GM23338 (cell line): ENCODE measurements around the gene ABI1. TPM values are rescaled to one million over a fixed set of nuclear protein-coding genes. Genes with fewer than 3 reads are reported as not detected.

Source experiments
- ATAC-seq: fragments of 200-7000 bp; cut with Tn5 transposase; 3 replicates; pipeline ENCODE4 v1.9.1; 2020
- DNase-seq: peaks from one replicate; pipeline ENCODE4 v3.0.0-alpha.2; 2015; ENCODE audit warnings: low spot score
- H2AFZ ChIP-seq: fragments of 200-600 bp; sonication (generic); 2 replicates; pipeline ENCODE4 v1.8.0; 2016; ENCODE audit warnings: antibody characterized with exemption, mild to moderate bottlenecking, moderate library complexity
- H3F3A ChIP-seq: fragments of 200-600 bp; sonication (generic); replicated peaks from 2 replicates; pipeline ENCODE4 v1.8.0; 2017; ENCODE audit warnings: antibody characterized with exemption, mixed run types, low read depth
- H3K27ac ChIP-seq: fragments of 200-600 bp; sonication (generic); 2 replicates; pipeline ENCODE4 v1.6.1; 2016; ENCODE audit warnings: low read depth
- H3K27me3 ChIP-seq: fragments of 200-600 bp; sonication (generic); 2 replicates; pipeline ENCODE4 v1.8.0; 2016; ENCODE audit warnings: mild to moderate bottlenecking, mixed run types, moderate library complexity; ENCODE audit not compliant: insufficient read depth
- H3K36me3 ChIP-seq: fragments of 200-600 bp; sonication (generic); 2 replicates; pipeline ENCODE4 v1.8.0; 2016; ENCODE audit warnings: mild to moderate bottlenecking; ENCODE audit not compliant: insufficient read depth
- H3K4me1 ChIP-seq: fragments of 200-600 bp; sonication (generic); 2 replicates; pipeline ENCODE4 v1.8.0; 2016; ENCODE audit warnings: mild to moderate bottlenecking, moderate library complexity; ENCODE audit not compliant: insufficient read depth
- H3K4me2 ChIP-seq: fragments of 200-600 bp; sonication (generic); 2 replicates; pipeline ENCODE4 v1.7.1; 2017; ENCODE audit warnings: mixed run types
- H3K4me3 ChIP-seq: fragments of 200-600 bp; sonication (generic); 2 replicates; pipeline ENCODE4 v1.6.1; 2016; ENCODE audit warnings: mixed run types
- H3K79me2 ChIP-seq: fragments of 200-600 bp; sonication (generic); replicated peaks from 2 replicates; pipeline ENCODE4 v1.8.0; 2017; ENCODE audit warnings: mild to moderate bottlenecking; ENCODE audit not compliant: insufficient read depth
- H3K9me2 ChIP-seq: fragments of 200-600 bp; sonication (generic); 2 replicates; pipeline ENCODE4 v1.8.0; 2017; ENCODE audit not compliant: insufficient read depth
- H4K20me1 ChIP-seq: fragments of 200-600 bp; sonication (generic); replicated peaks from 2 replicates; pipeline ENCODE4 v1.8.0; 2017; ENCODE audit warnings: mild to moderate bottlenecking; ENCODE audit not compliant: insufficient read depth
- H3K27ac Mint-ChIP-seq: 2 replicates; pipeline ENCODE4 v1.8.0; 2020; ENCODE audit warnings: inconsistent platforms, mild to moderate bottlenecking, moderate library complexity, mixed read lengths
- H3K27me3 Mint-ChIP-seq: 3 replicates; pipeline ENCODE4 v1.8.0; 2022; ENCODE audit warnings: low read depth, mild to moderate bottlenecking, moderate library complexity, mixed read lengths, inconsistent platforms; ENCODE audit not compliant: insufficient read depth, poor library complexity
- H3K36me3 Mint-ChIP-seq: 3 replicates; pipeline ENCODE4 v1.8.0; 2021; ENCODE audit warnings: low read depth, mild to moderate bottlenecking, inconsistent platforms, moderate library complexity, mixed read lengths
- H3K4me1 Mint-ChIP-seq: 3 replicates; pipeline ENCODE4 v1.8.0; 2020; ENCODE audit warnings: mild to moderate bottlenecking, inconsistent platforms, mixed read lengths
- H3K4me3 Mint-ChIP-seq: 3 replicates; pipeline ENCODE4 v1.8.0; 2021; ENCODE audit warnings: moderate library complexity, mild to moderate bottlenecking, inconsistent platforms, mixed read lengths
- H3K9me3 Mint-ChIP-seq: 3 replicates; pipeline ENCODE4 v1.8.0; 2020; ENCODE audit warnings: moderate library complexity, mild to moderate bottlenecking, inconsistent platforms, mixed read lengths
- CREB1 ChIP-seq: fragments of 250-450 bp; sonication (Bioruptor Pico); IDR thresholded peaks from 2 replicates; pipeline ENCODE4 v1.5.0; 2020; ENCODE audit warnings: low read depth, mild to moderate bottlenecking, moderate library complexity
- EZH2 ChIP-seq: fragments of 200-600 bp; sonication (generic); IDR thresholded peaks from one replicate; pipeline ENCODE4 v1.8.0; 2017; ENCODE audit warnings: antibody characterized with exemption, mild to moderate bottlenecking, low read depth; ENCODE audit not compliant: unreplicated experiment
- EZH2phosphoT487 ChIP-seq: fragments of 200-600 bp; sonication (generic); IDR thresholded peaks from one replicate; pipeline ENCODE4 v1.8.1; 2018; ENCODE audit warnings: antibody characterized with exemption; ENCODE audit not compliant: unreplicated experiment
- JUNB ChIP-seq: IDR thresholded peaks from one replicate; pipeline ENCODE4 v1.6.1; 2016; ENCODE audit warnings: antibody characterized with exemption; ENCODE audit not compliant: unreplicated experiment
- POLR2AphosphoS5 ChIP-seq: IDR thresholded peaks from 2 replicates; pipeline ENCODE4 v1.6.1; 2016; ENCODE audit warnings: antibody characterized with exemption, low read depth
- STAT1 ChIP-seq: IDR thresholded peaks from one replicate; pipeline ENCODE4 v1.6.1; 2016; ENCODE audit warnings: antibody characterized with exemption; ENCODE audit not compliant: unreplicated experiment
- ZNF114 ChIP-seq: fragments of 250-450 bp; sonication (Bioruptor Pico); IDR thresholded peaks from 2 replicates; pipeline ENCODE4 v1.5.0; 2020; ENCODE audit warnings: mild to moderate bottlenecking, moderate library complexity
- ZNF331 ChIP-seq: fragments of 250-450 bp; sonication (Bioruptor Pico); IDR thresholded peaks from 2 replicates; pipeline ENCODE4 v1.5.0; 2020; ENCODE audit warnings: low read depth, mild to moderate bottlenecking, moderate library complexity
- polyA plus RNA-seq: library from polyadenylated mRNA; unstranded; fragments of >200 nt; fragmentation: Nextera tagmentation; extraction: Ambion mirVana; gene quantifications from 2 replicates; pipeline ENCODE4 v1.2.1, GENCODE V29; 2016
- total RNA-seq: library from RNA; depleted of rRNA; stranded (reverse); fragments of >200 nt; shearing (Covaris generic); gene quantifications from 2 replicates; pipeline ENCODE4 v1.2.3, GENCODE V29; 2014
- TF ChIP-seq, protein P1 (sequence below): IDR thresholded peaks from one replicate; pipeline ENCODE4 v1.6.1; 2018; ENCODE audit warnings: antibody characterized with exemption; ENCODE audit not compliant: unreplicated experiment
- TF ChIP-seq, protein P2 (sequence below): fragments of 250-450 bp; sonication (Bioruptor Pico); IDR thresholded peaks from 2 replicates; pipeline ENCODE4 v1.5.0; 2020; ENCODE audit warnings: mild to moderate bottlenecking, moderate library complexity
- TF ChIP-seq, protein P3 (sequence below): IDR thresholded peaks from 2 replicates; pipeline ENCODE4 v1.6.1; 2016; ENCODE audit warnings: antibody characterized with exemption

Gene ABI1
- total and polyA plus RNA-seq, 2 experiments from 2014 or later, result 22.3 to 30.7 TPM

DNA sequence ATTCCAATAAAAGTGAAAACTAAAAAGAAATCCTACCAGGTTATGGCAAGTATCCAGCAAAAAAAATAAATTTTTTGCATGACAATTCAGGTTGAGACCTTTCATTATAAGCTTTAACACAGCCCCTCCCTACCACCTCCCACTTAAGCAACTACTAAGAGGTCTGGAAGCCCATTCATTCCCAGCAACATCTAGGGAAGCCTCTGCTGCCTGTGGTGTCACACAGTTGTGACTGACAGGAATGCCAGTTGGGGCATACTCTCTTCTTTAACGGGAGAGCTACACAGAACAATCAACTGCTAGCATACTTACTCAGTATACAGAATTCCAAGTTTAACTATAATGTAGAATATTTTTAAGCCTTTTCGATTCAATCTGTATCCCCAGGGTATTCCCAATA is 27.8 kb downstream of the ABI1 start:
- ATAC-seq, result peak; percentile 89
- Histone ChIP-seq H3F3A (no peaks in the 10 kb centered on the region), H3K79me2 (peaks cover 100% of the 10 kb centered on the region), H4K20me1 (peaks cover 28% of the 10 kb centered on the region; the same call in 1 of the 2 replicates), H3K27ac (no peak overlapping the region), H2AFZ (no peak overlapping the region), H3K36me3 (no peaks in the 10 kb centered on the region), H3K4me2 (no peak overlapping the region), H3K27me3 (no peaks in the 10 kb centered on the region), H3K9me2 (no peaks in the 10 kb centered on the region), H3K4me1 (no peaks in the 10 kb centered on the region), H3K4me3 (no peak overlapping the region)
- Mint-ChIP-seq H3K27me3 (peaks cover 4% of the 10 kb centered on the region), H3K27ac (no peak overlapping the region), H3K9me3 (no peaks in the 10 kb centered on the region; the same call in 2 of the 3 replicates), H3K4me1 (peaks cover 5% of the 10 kb centered on the region), H3K4me3 (no peak overlapping the region), H3K36me3 (peaks cover 9% of the 10 kb centered on the region; the same call in 2 of the 3 replicates)
- DNase-seq, result peak; percentile 43
- TF ChIP-seq JUNB, result no peak
- TF ChIP-seq POLR2AphosphoS5, result no peak
- no peak for TF ChIP-seq ZNF331
- TF ChIP-seq STAT1, result no peak
- no peak for TF ChIP-seq ZNF114 (CRISPR knock-in tag)
- no peak for TF ChIP-seq EZH2phosphoT487
- no peak for TF ChIP-seq EZH2
- TF ChIP-seq CREB1, result no peak

DNA sequence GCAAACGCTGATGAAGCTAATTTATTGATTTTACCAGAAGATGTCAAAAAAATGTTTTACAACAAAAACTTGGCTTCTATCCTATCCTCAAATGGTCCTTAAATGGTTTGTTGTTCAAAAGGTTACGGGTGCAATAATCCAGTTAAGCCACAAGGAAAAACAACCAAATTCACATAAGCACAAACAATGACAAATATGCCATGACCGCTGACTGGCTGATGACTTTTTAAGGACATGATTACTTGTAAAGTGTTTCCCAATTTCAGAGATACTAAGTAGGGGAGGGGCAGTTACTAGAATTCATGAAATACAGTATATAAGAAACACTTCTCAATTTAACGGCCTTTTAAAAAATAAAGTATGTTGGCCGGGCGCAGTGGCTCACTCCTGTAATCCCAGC is 28.8 kb downstream of the ABI1 start:
- no peak overlapping the region for H3K4me3 ChIP-seq
- Mint-ChIP-seq H3K9me3 (no peaks in the 10 kb centered on the region; the same call in 2 of the 3 replicates), H3K27ac (no peak overlapping the region), H3K4me3 (no peak overlapping the region), H3K27me3 (peaks cover 2% of the 10 kb centered on the region), H3K4me1 (peaks cover 5% of the 10 kb centered on the region), H3K36me3 (peaks cover 9% of the 10 kb centered on the region; the same call in 2 of the 3 replicates)
- H3K4me1 ChIP-seq, result no peaks in the 10 kb centered on the region
- no peak for ATAC-seq
- peaks cover 97% of the 10 kb centered on the region for H3K79me2 ChIP-seq
- H3K4me2 ChIP-seq, result no peak overlapping the region
- H3K36me3 ChIP-seq, result no peaks in the 10 kb centered on the region
- no peak overlapping the region for H2AFZ ChIP-seq
- no peaks in the 10 kb centered on the region for H3K9me2 ChIP-seq
- no peaks in the 10 kb centered on the region for H3K27me3 ChIP-seq
- no peaks in the 10 kb centered on the region for H3F3A ChIP-seq
- no peak for DNase-seq
- H3K27ac ChIP-seq, result no peak overlapping the region
- peaks cover 28% of the 10 kb centered on the region; the same call in 1 of the 2 replicates for H4K20me1 ChIP-seq
- TF ChIP-seq, protein P1, sequence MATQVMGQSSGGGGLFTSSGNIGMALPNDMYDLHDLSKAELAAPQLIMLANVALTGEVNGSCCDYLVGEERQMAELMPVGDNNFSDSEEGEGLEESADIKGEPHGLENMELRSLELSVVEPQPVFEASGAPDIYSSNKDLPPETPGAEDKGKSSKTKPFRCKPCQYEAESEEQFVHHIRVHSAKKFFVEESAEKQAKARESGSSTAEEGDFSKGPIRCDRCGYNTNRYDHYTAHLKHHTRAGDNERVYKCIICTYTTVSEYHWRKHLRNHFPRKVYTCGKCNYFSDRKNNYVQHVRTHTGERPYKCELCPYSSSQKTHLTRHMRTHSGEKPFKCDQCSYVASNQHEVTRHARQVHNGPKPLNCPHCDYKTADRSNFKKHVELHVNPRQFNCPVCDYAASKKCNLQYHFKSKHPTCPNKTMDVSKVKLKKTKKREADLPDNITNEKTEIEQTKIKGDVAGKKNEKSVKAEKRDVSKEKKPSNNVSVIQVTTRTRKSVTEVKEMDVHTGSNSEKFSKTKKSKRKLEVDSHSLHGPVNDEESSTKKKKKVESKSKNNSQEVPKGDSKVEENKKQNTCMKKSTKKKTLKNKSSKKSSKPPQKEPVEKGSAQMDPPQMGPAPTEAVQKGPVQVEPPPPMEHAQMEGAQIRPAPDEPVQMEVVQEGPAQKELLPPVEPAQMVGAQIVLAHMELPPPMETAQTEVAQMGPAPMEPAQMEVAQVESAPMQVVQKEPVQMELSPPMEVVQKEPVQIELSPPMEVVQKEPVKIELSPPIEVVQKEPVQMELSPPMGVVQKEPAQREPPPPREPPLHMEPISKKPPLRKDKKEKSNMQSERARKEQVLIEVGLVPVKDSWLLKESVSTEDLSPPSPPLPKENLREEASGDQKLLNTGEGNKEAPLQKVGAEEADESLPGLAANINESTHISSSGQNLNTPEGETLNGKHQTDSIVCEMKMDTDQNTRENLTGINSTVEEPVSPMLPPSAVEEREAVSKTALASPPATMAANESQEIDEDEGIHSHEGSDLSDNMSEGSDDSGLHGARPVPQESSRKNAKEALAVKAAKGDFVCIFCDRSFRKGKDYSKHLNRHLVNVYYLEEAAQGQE, result no peak
- TF ChIP-seq STAT1, result no peak
- no peak for TF ChIP-seq EZH2
- TF ChIP-seq ZNF331, result no peak
- no peak for TF ChIP-seq ZNF114 (CRISPR knock-in tag)
- no peak for TF ChIP-seq CREB1
- TF ChIP-seq, protein P2, sequence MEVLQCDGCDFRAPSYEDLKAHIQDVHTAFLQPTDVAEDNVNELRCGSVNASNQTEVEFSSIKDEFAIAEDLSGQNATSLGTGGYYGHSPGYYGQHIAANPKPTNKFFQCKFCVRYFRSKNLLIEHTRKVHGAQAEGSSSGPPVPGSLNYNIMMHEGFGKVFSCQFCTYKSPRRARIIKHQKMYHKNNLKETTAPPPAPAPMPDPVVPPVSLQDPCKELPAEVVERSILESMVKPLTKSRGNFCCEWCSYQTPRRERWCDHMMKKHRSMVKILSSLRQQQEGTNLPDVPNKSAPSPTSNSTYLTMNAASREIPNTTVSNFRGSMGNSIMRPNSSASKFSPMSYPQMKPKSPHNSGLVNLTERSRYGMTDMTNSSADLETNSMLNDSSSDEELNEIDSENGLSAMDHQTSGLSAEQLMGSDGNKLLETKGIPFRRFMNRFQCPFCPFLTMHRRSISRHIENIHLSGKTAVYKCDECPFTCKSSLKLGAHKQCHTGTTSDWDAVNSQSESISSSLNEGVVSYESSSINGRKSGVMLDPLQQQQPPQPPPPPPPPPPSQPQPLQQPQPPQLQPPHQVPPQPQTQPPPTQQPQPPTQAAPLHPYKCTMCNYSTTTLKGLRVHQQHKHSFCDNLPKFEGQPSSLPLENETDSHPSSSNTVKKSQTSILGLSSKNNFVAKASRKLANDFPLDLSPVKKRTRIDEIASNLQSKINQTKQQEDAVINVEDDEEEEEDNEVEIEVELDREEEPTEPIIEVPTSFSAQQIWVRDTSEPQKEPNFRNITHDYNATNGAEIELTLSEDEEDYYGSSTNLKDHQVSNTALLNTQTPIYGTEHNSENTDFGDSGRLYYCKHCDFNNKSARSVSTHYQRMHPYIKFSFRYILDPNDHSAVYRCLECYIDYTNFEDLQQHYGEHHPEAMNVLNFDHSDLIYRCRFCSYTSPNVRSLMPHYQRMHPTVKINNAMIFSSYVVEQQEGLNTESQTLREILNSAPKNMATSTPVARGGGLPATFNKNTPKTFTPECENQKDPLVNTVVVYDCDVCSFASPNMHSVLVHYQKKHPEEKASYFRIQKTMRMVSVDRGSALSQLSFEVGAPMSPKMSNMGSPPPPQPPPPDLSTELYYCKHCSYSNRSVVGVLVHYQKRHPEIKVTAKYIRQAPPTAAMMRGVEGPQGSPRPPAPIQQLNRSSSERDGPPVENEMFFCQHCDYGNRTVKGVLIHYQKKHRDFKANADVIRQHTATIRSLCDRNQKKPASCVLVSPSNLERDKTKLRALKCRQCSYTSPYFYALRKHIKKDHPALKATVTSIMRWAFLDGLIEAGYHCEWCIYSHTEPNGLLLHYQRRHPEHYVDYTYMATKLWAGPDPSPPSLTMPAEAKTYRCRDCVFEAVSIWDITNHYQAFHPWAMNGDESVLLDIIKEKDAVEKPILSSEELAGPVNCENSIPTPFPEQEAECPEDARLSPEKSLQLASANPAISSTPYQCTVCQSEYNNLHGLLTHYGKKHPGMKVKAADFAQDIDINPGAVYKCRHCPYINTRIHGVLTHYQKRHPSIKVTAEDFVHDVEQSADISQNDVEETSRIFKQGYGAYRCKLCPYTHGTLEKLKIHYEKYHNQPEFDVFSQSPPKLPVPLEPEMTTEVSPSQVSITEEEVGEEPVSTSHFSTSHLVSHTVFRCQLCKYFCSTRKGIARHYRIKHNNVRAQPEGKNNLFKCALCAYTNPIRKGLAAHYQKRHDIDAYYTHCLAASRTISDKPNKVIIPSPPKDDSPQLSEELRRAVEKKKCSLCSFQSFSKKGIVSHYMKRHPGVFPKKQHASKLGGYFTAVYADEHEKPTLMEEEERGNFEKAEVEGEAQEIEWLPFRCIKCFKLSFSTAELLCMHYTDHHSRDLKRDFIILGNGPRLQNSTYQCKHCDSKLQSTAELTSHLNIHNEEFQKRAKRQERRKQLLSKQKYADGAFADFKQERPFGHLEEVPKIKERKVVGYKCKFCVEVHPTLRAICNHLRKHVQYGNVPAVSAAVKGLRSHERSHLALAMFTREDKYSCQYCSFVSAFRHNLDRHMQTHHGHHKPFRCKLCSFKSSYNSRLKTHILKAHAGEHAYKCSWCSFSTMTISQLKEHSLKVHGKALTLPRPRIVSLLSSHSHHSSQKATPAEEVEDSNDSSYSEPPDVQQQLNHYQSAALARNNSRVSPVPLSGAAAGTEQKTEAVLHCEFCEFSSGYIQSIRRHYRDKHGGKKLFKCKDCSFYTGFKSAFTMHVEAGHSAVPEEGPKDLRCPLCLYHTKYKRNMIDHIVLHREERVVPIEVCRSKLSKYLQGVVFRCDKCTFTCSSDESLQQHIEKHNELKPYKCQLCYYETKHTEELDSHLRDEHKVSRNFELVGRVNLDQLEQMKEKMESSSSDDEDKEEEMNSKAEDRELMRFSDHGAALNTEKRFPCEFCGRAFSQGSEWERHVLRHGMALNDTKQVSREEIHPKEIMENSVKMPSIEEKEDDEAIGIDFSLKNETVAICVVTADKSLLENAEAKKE (CRISPR knock-in tag), result no peak
- TF ChIP-seq, protein P3, sequence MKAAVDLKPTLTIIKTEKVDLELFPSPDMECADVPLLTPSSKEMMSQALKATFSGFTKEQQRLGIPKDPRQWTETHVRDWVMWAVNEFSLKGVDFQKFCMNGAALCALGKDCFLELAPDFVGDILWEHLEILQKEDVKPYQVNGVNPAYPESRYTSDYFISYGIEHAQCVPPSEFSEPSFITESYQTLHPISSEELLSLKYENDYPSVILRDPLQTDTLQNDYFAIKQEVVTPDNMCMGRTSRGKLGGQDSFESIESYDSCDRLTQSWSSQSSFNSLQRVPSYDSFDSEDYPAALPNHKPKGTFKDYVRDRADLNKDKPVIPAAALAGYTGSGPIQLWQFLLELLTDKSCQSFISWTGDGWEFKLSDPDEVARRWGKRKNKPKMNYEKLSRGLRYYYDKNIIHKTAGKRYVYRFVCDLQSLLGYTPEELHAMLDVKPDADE, result no peak
